GM12878 (cell line): ENCODE measurements around the gene MTTP. TPM values are rescaled to one million over a fixed set of nuclear protein-coding genes. Genes with fewer than 3 reads are reported as not detected.

Source experiments
- ATAC-seq: fragments of 200-7000 bp; cut with Tn5 transposase; 3 replicates; pipeline ENCODE4 v1.9.1; 2020; ENCODE audit warnings: mild to moderate bottlenecking, moderate library complexity
- BruUV-seq: library from RNA; stranded (reverse); fragments of 400-500 nt; replicated peaks from 2 replicates; lab custom pipeline; 2021; lab: Mats Ljungman, UMichigan
- CTCF ChIA-PET: fragments of 300-600 bp; sonication (Branson Sonifier 250); formaldehyde crosslinking; extraction: SDS; loops from one replicate; lab custom pipeline; 2021; ENCODE audit warnings: inconsistent platforms; lab: Yijun Ruan, JAX
- POLR2A ChIA-PET: fragments of 350-600 bp; formaldehyde crosslinking; extraction: SDS; loops from one replicate; lab custom pipeline; 2021; ENCODE audit warnings: inconsistent platforms; lab: Charles Lee
- RAD21 ChIA-PET: fragments of 300-600 bp; sonication (Branson Sonifier 250); formaldehyde crosslinking; loops from one replicate; lab custom pipeline; 2023; ENCODE audit warnings: antibody characterized with exemption; ENCODE audit not compliant: unreplicated experiment; lab: Charles Lee
- SMC1A ChIA-PET: fragments of 300-600 bp; sonication (Branson Sonifier 250); formaldehyde crosslinking; loops from one replicate; lab custom pipeline; 2023; ENCODE audit not compliant: unreplicated experiment, uncharacterized antibody; lab: Charles Lee
- DNase-seq: peaks from one replicate; pipeline ENCODE4 v3.0.0-alpha.2; 2011; ENCODE audit warnings: low read depth, low spot score
- FAIRE-seq: peaks from 3 replicates; lab custom pipeline; 2011; peaks lifted over from hg19 to GRCh38; lab: Jason Lieb, UNC
- H2AFZ ChIP-seq: 2 replicates; pipeline ENCODE4 v1.6.0; 2011; ENCODE audit warnings: low read depth, low read length, control low read depth; ENCODE audit not compliant: control insufficient read depth
- H3K27ac ChIP-seq: 2 replicates; pipeline ENCODE4 v1.5.1; 2011; ENCODE audit warnings: control low read depth; ENCODE audit not compliant: control insufficient read depth, insufficient read depth
- H3K27me3 ChIP-seq, 2 experiments: replicated peaks in 1 of 2; 2 replicates each; pipeline versions ENCODE4 v1.6.0 to v1.6.1; 2011; ENCODE audit warnings: low read length in 1 of 2; ENCODE audit not compliant: control insufficient read depth in 2 of 2, insufficient read depth in 2 of 2
- H3K36me3 ChIP-seq, 2 experiments: 2 replicates each; pipeline ENCODE4 v1.5.1; 2011; ENCODE audit warnings: low read length in 1 of 2; ENCODE audit not compliant: control insufficient read depth in 2 of 2, insufficient read depth in 2 of 2
- H3K4me1 ChIP-seq: 2 replicates; pipeline ENCODE4 v1.6.1; 2011; ENCODE audit warnings: mild to moderate bottlenecking, low read length, moderate library complexity, mixed read lengths; ENCODE audit not compliant: control insufficient read depth, insufficient read depth
- H3K4me2 ChIP-seq: 2 replicates; pipeline ENCODE4 v1.6.0; 2011; ENCODE audit warnings: control low read depth; ENCODE audit not compliant: control insufficient read depth, insufficient read depth
- H3K4me3 ChIP-seq: fragments of 200-600 bp; sonication (generic); 2 replicates; pipeline ENCODE4 v1.5.1; 2016
- H3K79me2 ChIP-seq: 2 replicates; pipeline ENCODE4 v1.6.0; 2011; ENCODE audit warnings: low read length; ENCODE audit not compliant: control insufficient read depth, insufficient read depth
- H3K9ac ChIP-seq: 2 replicates; pipeline ENCODE4 v1.8.0; 2011; ENCODE audit warnings: low read length, control low read depth, mixed read lengths; ENCODE audit not compliant: control insufficient read depth, insufficient read depth
- H3K9me3 ChIP-seq: replicated peaks from 3 replicates; pipeline ENCODE4 v1.5.1; 2011; ENCODE audit warnings: mild to moderate bottlenecking, low read length; ENCODE audit not compliant: control insufficient read depth, insufficient read depth
- H4K20me1 ChIP-seq: 2 replicates; pipeline ENCODE4 v1.6.0; 2011; ENCODE audit not compliant: control insufficient read depth, insufficient read depth
- BCLAF1 ChIP-seq: fragments of 450-650 bp; IDR thresholded peaks from 2 replicates; pipeline ENCODE4 v1.6.1; 2017; ENCODE audit warnings: antibody characterized with exemption, mild to moderate bottlenecking, moderate library complexity
- CEBPB ChIP-seq, 2 experiments: fragments of 150-350 bp in 1 of 2; IDR thresholded peaks; 2 replicates each; pipeline ENCODE4 v1.6.1; 2012 to 2014; ENCODE audit warnings: low read depth in 2 of 2, low read length in 2 of 2, borderline replicate concordance in 1 of 2, inconsistent platforms in 1 of 2
- CTCF ChIP-seq, 3 experiments: IDR thresholded peaks in 2 of 3; conservative IDR thresholded peaks in 1 of 3; 2 replicates each; pipeline ENCODE4 v1.5.1; 2011; ENCODE audit warnings: low read depth in 3 of 3, low read length in 3 of 3, mild to moderate bottlenecking in 3 of 3, control low read depth in 2 of 3, moderate library complexity in 2 of 3, inconsistent platforms in 1 of 3, mixed read lengths in 1 of 3; ENCODE audit not compliant: control insufficient read depth in 2 of 3, insufficient read depth in 1 of 3; ENCODE audit errors: extremely low read depth in 1 of 3
- HDAC6 ChIP-seq: fragments of 200-600 bp; sonication (generic); IDR thresholded peaks from one replicate; pipeline ENCODE4 v1.8.0; 2017; ENCODE audit warnings: antibody characterized with exemption; ENCODE audit not compliant: unreplicated experiment
- MAX ChIP-seq: IDR thresholded peaks from 2 replicates; pipeline ENCODE4 v1.6.1; 2012; ENCODE audit warnings: low read depth, low read length, improper control_type of control experiment
- NRF1 ChIP-seq: conservative IDR thresholded peaks from 2 replicates; pipeline ENCODE4 v1.6.1; 2011; ENCODE audit warnings: mild to moderate bottlenecking, low read depth, low read length, improper control_type of control experiment
- POLR2AphosphoS5 ChIP-seq: IDR thresholded peaks from 2 replicates; pipeline ENCODE4 v1.6.1; 2011; ENCODE audit warnings: mild to moderate bottlenecking, low read length, inconsistent platforms
- REST ChIP-seq: IDR thresholded peaks from 2 replicates; pipeline ENCODE4 v1.6.1; 2012; ENCODE audit warnings: mild to moderate bottlenecking, low read depth, low read length
- SIN3A ChIP-seq: IDR thresholded peaks from 2 replicates; pipeline ENCODE4 v1.6.1; 2012; ENCODE audit warnings: low read depth, low read length, improper control_type of control experiment
- SPI1 ChIP-seq: IDR thresholded peaks from 2 replicates; pipeline ENCODE4 v1.6.1; 2011; ENCODE audit warnings: low read depth, mild to moderate bottlenecking, low read length, moderate library complexity, borderline replicate concordance; ENCODE audit not compliant: insufficient read depth
- SREBF1 ChIP-seq: IDR thresholded peaks from 2 replicates; pipeline ENCODE4 v1.6.1; 2012; ENCODE audit warnings: mild to moderate bottlenecking, low read length
- ZNF217 ChIP-seq: fragments of 450-650 bp; IDR thresholded peaks from 2 replicates; pipeline ENCODE4 v1.6.1; 2017; ENCODE audit warnings: antibody characterized with exemption, mild to moderate bottlenecking
- WGBS: methylation state at CpG from one replicate; pipeline ENCODE4 v1.1.6; 2016; ENCODE audit warnings: low lambda C conversion rate; ENCODE audit not compliant: insufficient replicate concordance, insufficient coverage; ENCODE audit errors: missing lambda C conversion rate; 5-methylcytosine and 5-hydroxymethylcytosine counted together
- in situ Hi-C: fragments of 300-500 bp; cut with MboI; formaldehyde crosslinking; loops from 9 replicates; pipeline ENCODE4 v1.14.3; 2018; ENCODE audit warnings: mixed read lengths
- intact Hi-C: fragments of 100-400 bp; cut with micrococcal nuclease; formaldehyde crosslinking; loops from one replicate; pipeline ENCODE4 v1.14.2; 2022; ENCODE audit not compliant: unreplicated experiment
- polyA plus RNA-seq, 11 experiments: library from polyadenylated mRNA; depleted of rRNA in 4 of 11; unstranded in 6 of 11; stranded (reverse) in 5 of 11; fragments of >200 nt; fragmentation: Nextera tagmentation in 4 of 11; fragmentation: Illumina TruSeq in 1 of 11; extraction: Ambion mirVana in 4 of 11; extraction: Trizol in 1 of 11; gene quantifications; 1 replicate in 1 of 11; 2 replicates in 10 of 11; pipeline versions ENCODE4 v1.2.1 to v1.2.3, GENCODE V29; 2011 to 2016; ENCODE audit warnings: inconsistent platforms in 2 of 11, missing spikeins in 2 of 11, low read depth in 1 of 11
- total RNA-seq, 4 experiments: library from RNA; depleted of rRNA in 3 of 4; stranded (reverse); fragments of >200 nt in 3 of 4; fragmentation: Illumina TruSeq in 1 of 4; extraction: Trizol in 1 of 4; gene quantifications; 2 replicates each; pipeline versions ENCODE4 v1.2.1 to v1.2.3, GENCODE V29; 2013 to 2021

The MTTP gene
- total and polyA plus RNA-seq, 10 of the 15 experiments (the other 5 are each of a cell fraction or from before 2014, with no cell fraction given), result 0.08 to 2.2 (median 0.21) TPM; not detected in 1

GRCh38 chr4:99608417-99608816 lies 33.8 kb downstream of the MTTP start:
- CTCF ChIA-PET, result no interaction called here
- no peak for ATAC-seq
- intact Hi-C loops, result no loop called here
- no peaks in the 10 kb centered on the region for H4K20me1 ChIP-seq
- no peak overlapping the region for H3K4me3 ChIP-seq
- no peak for DNase-seq
- TF ChIP-seq SIN3A (no peak), HDAC6 (no peak), CTCF (IDR thresholded peaks at IDR 0.05 in 2 of 3, conservative IDR thresholded peaks at IDR 0.05 in 1 of 3; ENCODE audit: control insufficient read depth in 2 of 3, extremely low read depth in 1 of 3, insufficient read depth in 1 of 3, low read depth in 3 of 3, low read length in 3 of 3) (no peak), MAX (no peak), SREBF1 (no peak), NRF1 (no peak), POLR2AphosphoS5 (no peak), ZNF217 (no peak), REST (no peak), BCLAF1 (no peak), SPI1 (no peak), CEBPB (IDR thresholded peaks at IDR 0.05; ENCODE audit: borderline replicate concordance in 1 of 2, low read depth in 2 of 2, low read length in 2 of 2) (no peak)
- TF ChIP-seq, all 136 proteins: peak for 0
- no peaks in the 10 kb centered on the region for H3K27me3 ChIP-seq
- no peak overlapping the region for H3K9ac ChIP-seq
- FAIRE-seq, result no peak
- no peaks in the 10 kb centered on the region for H3K4me1 ChIP-seq
- RAD21 ChIA-PET, result no interaction called here
- SMC1A ChIA-PET, result interaction anchor here (1.5 kb wide), 1 partner anchor 35 kb away, joined by 4 read pairs; no protein-coding TSS in a partner anchor
- no peaks in the 10 kb centered on the region for H3K79me2 ChIP-seq
- BruUV-seq, result no TSS peak
- POLR2A ChIA-PET, result no interaction called here
- no peaks in the 10 kb centered on the region for H3K9me3 ChIP-seq
- in situ Hi-C loops, result no loop called here
- 66% methylated on average over 5 of the region's 5 CpGs for WGBS
- no peaks in the 10 kb centered on the region for H3K36me3 ChIP-seq
- H3K4me2 ChIP-seq, result no peak overlapping the region
- no peak overlapping the region for H2AFZ ChIP-seq
- H3K27ac ChIP-seq, result no peak overlapping the region
